GM13977 (cell line): Measurements from ENCODE around the gene CYP2D6.

Experiments used
- DNase-seq: peaks from one replicate; pipeline ENCODE4 v3.0.0; 2012; ENCODE audit warnings: low spot score
- CTCF ChIP-seq: IDR thresholded peaks from 2 replicates; pipeline ENCODE4 v1.5.1; 2012; ENCODE audit warnings: mild to moderate bottlenecking, control low read depth; ENCODE audit not compliant: insufficient read depth; ENCODE audit errors: extremely low read depth, missing control alignments
- in situ Hi-C: fragments of 300-500 bp; cut with MboI; formaldehyde crosslinking; loops from one replicate; pipeline ENCODE4 v1.12.0; 2022; ENCODE audit warnings: low sequenced_read_pairs, low pct_unique_long_range_greater_than_20kb, mixed read lengths, inconsistent platforms; ENCODE audit not compliant: unreplicated experiment

The CYP2D6 gene

GRCh38 chr22:42076764-42077485 lies 53.7 kb downstream of the CYP2D6 start:
- in situ Hi-C loops = loop anchor here (10.0 kb wide), 1 partner anchor 92 kb away; no protein-coding TSS in a partner anchor
- DNase-seq = no peak
- TF ChIP-seq CTCF = no peak
